ENCODE results near the gene HSBP1L1. TPM values are rescaled to one million over a fixed set of nuclear protein-coding genes. Genes with fewer than 3 reads are reported as not detected.

Gene HSBP1L1
- total and polyA plus RNA-seq, 2 of the 13 experiments (the other 11 are each of a cell fraction or from before 2014, with no cell fraction given) = 22.6 to 45.1 TPM

- peaks cover 6% of the 10 kb centered on the region for H4K20me1 ChIP-seq (ENCODE audit: insufficient read depth, low read length)
- CTCF ChIA-PET (ENCODE audit: low intra/inter-chr PET ratio, low total read pairs) = interaction anchor here (2.3 kb wide), 1 partner anchor 31 kb away, joined by 23 read pairs; no protein-coding TSS in a partner anchor
- 13% methylated on average over 10 of the region's 24 CpGs for WGBS (ENCODE audit: low lambda C conversion rate)
- H3K79me2 ChIP-seq (ENCODE audit: insufficient read depth, low read length) = peaks cover 15% of the 10 kb centered on the region
- H3K36me3 ChIP-seq (replicated peaks in 1 of 2; ENCODE audit: control insufficient read depth in 1 of 2, insufficient read depth in 2 of 2, low read length in 2 of 2) = peaks cover 8 to 12% of the 10 kb centered on the region in 2 experiments; a peak in 4 of 5 replicates
- H3K4me1 ChIP-seq (ENCODE audit: insufficient read depth, low read length) = peaks cover 65% of the 10 kb centered on the region
- TSS peak; percentile 76 for BruUV-seq (replicated peaks)
- no peaks in the 10 kb centered on the region for H3K9me3 ChIP-seq (ENCODE audit: low read length)
- intact Hi-C loops (cut with micrococcal nuclease; ENCODE audit: unreplicated experiment) (no loop called here), in situ Hi-C loops (cut with HindIII; ENCODE audit: extremely low pct_ligation_motif_present, low pct_unique_long_range_greater_than_20kb) (no loop called here)
- H2AFZ ChIP-seq (ENCODE audit: low read length) = no peak overlapping the region
- H3K4me2 ChIP-seq (ENCODE audit: low read depth, low read length) = peak overlapping the region; percentile 97
- H3K27ac ChIP-seq (ENCODE audit: extremely low read length, insufficient read depth, low read length) = peak overlapping the region; percentile 91
- POLR2A ChIA-PET = interaction anchor here (0.7 to 3.1 kb wide), 10 partner anchors 8 to 175 kb away, joined by 3 to 26 read pairs (median 4); partner anchors contain the start of genes ADNP2, RBFA, SLC66A2 and TXNL4A
- H3K4me3 ChIP-seq (replicated peaks in 1 of 3; ENCODE audit: insufficient read depth in 1 of 3, low read depth in 2 of 3, low read length in 3 of 3) = peak overlapping the region; percentile 78 to 86 (median 85)
- peak; percentile 32 for FAIRE-seq
- no peaks in the 10 kb centered on the region for H3K27me3 ChIP-seq (ENCODE audit: control insufficient read depth in 1 of 2, insufficient read depth in 2 of 2, low read length in 2 of 2)
- H3K9ac ChIP-seq (ENCODE audit: insufficient read depth, low read depth, low read length) = peak overlapping the region; percentile 97
- peak; percentile 79 for DNase-seq (ENCODE audit: low spot score)
- ATAC-seq = peak; percentile 63
- TF ChIP-seq NBN (conservative IDR thresholded peaks at IDR 0.05) (no peak), ELF3 (CRISPR knock-in tag; IDR thresholded peaks at IDR 0.05) (peak; percentile 6; the same call in 1 of the 2 replicates), ZNF501 (CRISPR knock-in tag; IDR thresholded peaks at IDR 0.05) (no peak), ATF7-NPFF (CRISPR knock-in tag; IDR thresholded peaks at IDR 0.05; ENCODE audit: low read depth) (peak; percentile 2; the same call in 1 of the 2 replicates), ZNF512 (CRISPR knock-in tag; IDR thresholded peaks at IDR 0.05) (no peak), ATM (IDR thresholded peaks at IDR 0.05; ENCODE audit: borderline replicate concordance) (no peak), KDM3A (CRISPR knock-in tag; IDR thresholded peaks at IDR 0.05; ENCODE audit: low read depth) (no peak), MBD4 (IDR thresholded peaks at IDR 0.05; ENCODE audit: borderline replicate concordance, low read length) (no peak), POLR2AphosphoS5 (IDR thresholded peaks at IDR 0.05; ENCODE audit: low read depth, low read length) (no peak), ZMAT5 (CRISPR knock-in tag; IDR thresholded peaks at IDR 0.05; ENCODE audit: borderline replicate concordance, low read depth) (no peak), FOXK1 (CRISPR knock-in tag; IDR thresholded peaks at IDR 0.05; ENCODE audit: borderline replicate concordance, low read depth) (peak; percentile 16; the same call in 1 of the 2 replicates), ZNF446 (CRISPR knock-in tag; IDR thresholded peaks at IDR 0.05) (no peak), ZNF850 (CRISPR knock-in tag; conservative IDR thresholded peaks at IDR 0.05) (no peak), ZNF180 (CRISPR knock-in tag; IDR thresholded peaks at IDR 0.05; ENCODE audit: borderline replicate concordance, low read depth) (no peak), XBP1 (CRISPR knock-in tag; IDR thresholded peaks at IDR 0.05) (no peak)
- TF ChIP-seq, protein P1, sequence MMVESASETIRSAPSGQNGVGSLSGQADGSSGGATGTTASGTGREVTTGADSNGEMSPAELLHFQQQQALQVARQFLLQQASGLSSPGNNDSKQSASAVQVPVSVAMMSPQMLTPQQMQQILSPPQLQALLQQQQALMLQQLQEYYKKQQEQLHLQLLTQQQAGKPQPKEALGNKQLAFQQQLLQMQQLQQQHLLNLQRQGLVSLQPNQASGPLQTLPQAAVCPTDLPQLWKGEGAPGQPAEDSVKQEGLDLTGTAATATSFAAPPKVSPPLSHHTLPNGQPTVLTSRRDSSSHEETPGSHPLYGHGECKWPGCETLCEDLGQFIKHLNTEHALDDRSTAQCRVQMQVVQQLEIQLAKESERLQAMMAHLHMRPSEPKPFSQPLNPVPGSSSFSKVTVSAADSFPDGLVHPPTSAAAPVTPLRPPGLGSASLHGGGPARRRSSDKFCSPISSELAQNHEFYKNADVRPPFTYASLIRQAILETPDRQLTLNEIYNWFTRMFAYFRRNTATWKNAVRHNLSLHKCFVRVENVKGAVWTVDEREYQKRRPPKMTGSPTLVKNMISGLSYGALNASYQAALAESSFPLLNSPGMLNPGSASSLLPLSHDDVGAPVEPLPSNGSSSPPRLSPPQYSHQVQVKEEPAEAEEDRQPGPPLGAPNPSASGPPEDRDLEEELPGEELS (CRISPR knock-in tag; IDR thresholded peaks at IDR 0.05) = peak; percentile 53; the same call in 1 of the 2 replicates
- TF ChIP-seq, protein P2, sequence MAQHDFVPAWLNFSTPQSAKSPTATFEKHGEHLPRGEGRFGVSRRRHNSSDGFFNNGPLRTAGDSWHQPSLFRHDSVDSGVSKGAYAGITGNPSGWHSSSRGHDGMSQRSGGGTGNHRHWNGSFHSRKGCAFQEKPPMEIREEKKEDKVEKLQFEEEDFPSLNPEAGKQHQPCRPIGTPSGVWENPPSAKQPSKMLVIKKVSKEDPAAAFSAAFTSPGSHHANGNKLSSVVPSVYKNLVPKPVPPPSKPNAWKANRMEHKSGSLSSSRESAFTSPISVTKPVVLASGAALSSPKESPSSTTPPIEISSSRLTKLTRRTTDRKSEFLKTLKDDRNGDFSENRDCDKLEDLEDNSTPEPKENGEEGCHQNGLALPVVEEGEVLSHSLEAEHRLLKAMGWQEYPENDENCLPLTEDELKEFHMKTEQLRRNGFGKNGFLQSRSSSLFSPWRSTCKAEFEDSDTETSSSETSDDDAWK (CRISPR knock-in tag; IDR thresholded peaks at IDR 0.05) = no peak
- TF ChIP-seq, protein P3, sequence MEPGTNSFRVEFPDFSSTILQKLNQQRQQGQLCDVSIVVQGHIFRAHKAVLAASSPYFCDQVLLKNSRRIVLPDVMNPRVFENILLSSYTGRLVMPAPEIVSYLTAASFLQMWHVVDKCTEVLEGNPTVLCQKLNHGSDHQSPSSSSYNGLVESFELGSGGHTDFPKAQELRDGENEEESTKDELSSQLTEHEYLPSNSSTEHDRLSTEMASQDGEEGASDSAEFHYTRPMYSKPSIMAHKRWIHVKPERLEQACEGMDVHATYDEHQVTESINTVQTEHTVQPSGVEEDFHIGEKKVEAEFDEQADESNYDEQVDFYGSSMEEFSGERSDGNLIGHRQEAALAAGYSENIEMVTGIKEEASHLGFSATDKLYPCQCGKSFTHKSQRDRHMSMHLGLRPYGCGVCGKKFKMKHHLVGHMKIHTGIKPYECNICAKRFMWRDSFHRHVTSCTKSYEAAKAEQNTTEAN (CRISPR knock-in tag; conservative IDR thresholded peaks at IDR 0.05) = no peak
Observed at GRCh38 chr18:79965119-79965902, 868 bp downstream of the HSBP1L1 start.

Measured in HepG2 (cell line).